OCI-LY7 (cell line): ENCODE measurements around the gene NOX4. TPM values are rescaled to one million over a fixed set of nuclear protein-coding genes. Genes with fewer than 3 reads are reported as not detected.
"Not testable (repeated sequence)": the region's sequence is repeated elsewhere in the genome, so short reads cannot be mapped to it uniquely, and the experiment has no call there.

Source experiments
- BruUV-seq: library from RNA; stranded (reverse); fragments of 400-500 nt; replicated peaks from 2 replicates; lab custom pipeline; 2021; lab: Mats Ljungman, UMichigan
- CTCF ChIA-PET: fragments of 300-600 bp; sonication (Branson Sonifier 250); formaldehyde crosslinking; loops from one replicate; lab custom pipeline; 2022; ENCODE audit warnings: antibody characterized with exemption; ENCODE audit not compliant: unreplicated experiment; lab: Charles Lee
- POLR2A ChIA-PET: fragments of 300-600 bp; sonication (Branson Sonifier 250); formaldehyde crosslinking; loops from one replicate; lab custom pipeline; 2022; ENCODE audit warnings: antibody characterized with exemption; lab: Charles Lee
- DNase-seq: peaks from one replicate; pipeline ENCODE4 v3.0.0-alpha.2; 2015; ENCODE audit warnings: low spot score
- H2AFZ ChIP-seq: fragments of 200-600 bp; sonication (generic), shearing (Covaris generic); 2 replicates; pipeline ENCODE4 v1.6.1; 2014; ENCODE audit warnings: mild to moderate bottlenecking, antibody characterized with exemption, low read length, moderate library complexity
- H3K27ac ChIP-seq: fragments of 200-600 bp; sonication (generic); 2 replicates; pipeline ENCODE4 v1.5.1; 2014; ENCODE audit warnings: mixed run types, low read depth, mild to moderate bottlenecking, moderate library complexity, low read length, inconsistent platforms; ENCODE audit not compliant: poor library complexity, severe bottlenecking
- H3K36me3 ChIP-seq: fragments of 200-600 bp; sonication (generic); 2 replicates; pipeline ENCODE4 v1.6.1; 2014; ENCODE audit warnings: mild to moderate bottlenecking, antibody characterized with exemption, low read length, moderate library complexity, mixed read lengths; ENCODE audit not compliant: insufficient read depth
- H3K4me1 ChIP-seq: fragments of 200-600 bp; sonication (generic); 2 replicates; pipeline ENCODE4 v1.5.1; 2014; ENCODE audit warnings: mild to moderate bottlenecking, low read length; ENCODE audit not compliant: insufficient read depth, poor library complexity, severe bottlenecking
- H3K4me2 ChIP-seq: fragments of 200-600 bp; sonication (generic); 2 replicates; pipeline ENCODE4 v1.6.1; 2014; ENCODE audit warnings: mild to moderate bottlenecking, low read length
- H3K4me3 ChIP-seq: fragments of 200-600 bp; sonication (generic); 2 replicates; pipeline ENCODE4 v1.5.1; 2014; ENCODE audit warnings: mild to moderate bottlenecking, low read depth, low read length; ENCODE audit not compliant: poor library complexity, severe bottlenecking
- H3K79me2 ChIP-seq: fragments of 200-600 bp; sonication (generic); 2 replicates; pipeline ENCODE4 v1.6.1; 2016; ENCODE audit warnings: low read depth, mild to moderate bottlenecking, low read length, moderate library complexity, mixed read lengths; ENCODE audit not compliant: insufficient read depth
- H3K9me2 ChIP-seq: fragments of 200-600 bp; sonication (generic); 2 replicates; pipeline ENCODE4 v1.6.1; 2016; ENCODE audit warnings: mild to moderate bottlenecking, low read length, mixed read lengths; ENCODE audit not compliant: insufficient read depth
- H3K9me3 ChIP-seq: fragments of 200-600 bp; sonication (generic); 2 replicates; pipeline ENCODE4 v1.6.1; 2014; ENCODE audit warnings: mild to moderate bottlenecking, mixed run types, low read length, mixed read lengths
- H4K20me1 ChIP-seq: fragments of 200-600 bp; sonication (generic); 2 replicates; pipeline ENCODE4 v1.6.1; 2014; ENCODE audit warnings: mild to moderate bottlenecking, antibody characterized with exemption, low read length, moderate library complexity, mixed read lengths; ENCODE audit not compliant: insufficient read depth
- CTCF ChIP-seq: fragments of 200-600 bp; sonication (generic); conservative IDR thresholded peaks from 2 replicates; pipeline ENCODE4 v1.5.1; 2014; ENCODE audit warnings: mild to moderate bottlenecking, antibody characterized with exemption, low read length, moderate library complexity, mixed read lengths
- EZH2phosphoT487 ChIP-seq: fragments of 200-600 bp; sonication (generic); IDR thresholded peaks from 2 replicates; pipeline ENCODE4 v1.6.1; 2018; ENCODE audit warnings: low read depth, borderline replicate concordance, mild to moderate bottlenecking, mixed run types, antibody characterized with exemption, low read length, moderate library complexity, mixed read lengths
- intact Hi-C: fragments of 100-400 bp; cut with micrococcal nuclease; formaldehyde crosslinking; loops from one replicate; pipeline ENCODE4 v1.10.0; 2022; ENCODE audit not compliant: unreplicated experiment
- total RNA-seq, 2 experiments: library from RNA; depleted of rRNA in 1 of 2; stranded (reverse); fragments of >200 nt in 1 of 2; shearing (Covaris generic) in 1 of 2; gene quantifications; 2 replicates each; pipeline ENCODE4 v1.2.3, GENCODE V29; 2014 to 2022

Gene NOX4
- total RNA-seq, 2 experiments from 2014 or later = not detected

DNA sequence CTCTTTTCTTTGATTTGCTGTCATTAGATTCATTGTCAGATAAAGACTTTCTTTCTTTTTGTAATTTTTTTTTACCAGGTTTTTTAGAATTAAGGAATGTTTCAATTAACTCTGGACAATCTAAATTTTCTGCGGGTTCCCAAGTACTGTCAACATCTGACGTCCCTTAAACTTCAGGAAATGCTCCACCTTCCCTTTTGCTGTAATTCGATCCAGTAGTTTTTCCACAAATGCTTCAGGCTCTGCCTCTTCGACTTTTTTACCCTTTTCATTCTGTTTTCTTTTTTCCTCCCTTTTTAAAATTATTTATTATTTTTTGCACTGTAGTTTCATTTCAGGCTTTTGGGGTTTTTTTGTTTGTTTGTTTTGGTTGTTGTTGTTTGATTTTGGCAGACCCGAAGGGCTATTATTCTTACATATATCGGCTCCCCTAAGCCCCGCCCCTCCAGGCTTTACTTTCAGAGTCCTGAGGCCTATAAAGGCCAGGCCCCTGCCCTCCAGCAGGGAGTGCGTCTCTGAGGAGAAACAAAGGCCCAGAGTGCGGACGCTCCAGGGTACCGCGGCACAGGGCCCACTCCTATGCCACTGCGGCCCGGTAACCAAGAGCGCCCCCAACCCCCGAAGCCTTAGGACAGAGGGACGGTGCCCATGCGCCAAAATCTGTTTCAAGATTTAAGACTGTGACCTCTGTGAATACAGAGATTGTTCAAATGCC is 197.1 kb downstream of the NOX4 start:
- H4K20me1 ChIP-seq = no peaks in the 10 kb centered on the region
- H3K36me3 ChIP-seq = no peaks in the 10 kb centered on the region
- ChIA-PET POLR2A (no interaction called here), CTCF (no interaction called here)
- H3K27ac ChIP-seq = no peak overlapping the region
- intact Hi-C loops = no loop called here
- H3K9me2 ChIP-seq = no peaks in the 10 kb centered on the region
- no peak overlapping the region for H3K4me3 ChIP-seq
- no peaks in the 10 kb centered on the region for H3K4me1 ChIP-seq
- H2AFZ ChIP-seq = no peak overlapping the region
- H3K79me2 ChIP-seq = no peaks in the 10 kb centered on the region
- TF ChIP-seq CTCF (no peak), EZH2phosphoT487 (no peak)
- H3K9me3 ChIP-seq = no peaks in the 10 kb centered on the region
- H3K4me2 ChIP-seq = no peak overlapping the region
- no peak for DNase-seq
- BruUV-seq = no TSS peak

DNA sequence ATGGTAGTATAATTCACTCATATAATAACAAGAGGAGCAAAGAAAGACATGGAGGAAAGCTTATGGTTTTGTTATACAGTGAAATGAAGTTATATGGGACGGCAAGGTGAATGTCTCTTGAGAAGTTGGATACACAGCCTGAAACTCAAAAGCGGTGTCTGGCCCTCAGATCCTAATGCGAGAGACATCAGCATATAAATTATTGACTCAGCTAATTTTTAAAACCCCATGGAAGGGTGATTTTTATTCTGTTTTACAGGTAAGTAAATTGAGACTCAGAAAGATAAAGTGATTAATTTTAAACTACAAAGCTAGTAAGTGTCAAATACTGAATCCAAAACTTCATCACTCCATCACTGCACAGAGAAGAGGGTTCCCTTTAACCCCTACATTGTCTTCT is 203.2 kb downstream of the NOX4 start:
- H3K9me3 ChIP-seq, H3K36me3 ChIP-seq, H3K4me2 ChIP-seq, CTCF ChIA-PET, POLR2A ChIA-PET, H3K9me2 ChIP-seq, H3K79me2 ChIP-seq, H3K27ac ChIP-seq, H4K20me1 ChIP-seq, H2AFZ ChIP-seq, DNase-seq, H3K4me1 ChIP-seq, BruUV-seq, H3K4me3 ChIP-seq, intact Hi-C loops: not testable (repeated sequence)

DNA sequence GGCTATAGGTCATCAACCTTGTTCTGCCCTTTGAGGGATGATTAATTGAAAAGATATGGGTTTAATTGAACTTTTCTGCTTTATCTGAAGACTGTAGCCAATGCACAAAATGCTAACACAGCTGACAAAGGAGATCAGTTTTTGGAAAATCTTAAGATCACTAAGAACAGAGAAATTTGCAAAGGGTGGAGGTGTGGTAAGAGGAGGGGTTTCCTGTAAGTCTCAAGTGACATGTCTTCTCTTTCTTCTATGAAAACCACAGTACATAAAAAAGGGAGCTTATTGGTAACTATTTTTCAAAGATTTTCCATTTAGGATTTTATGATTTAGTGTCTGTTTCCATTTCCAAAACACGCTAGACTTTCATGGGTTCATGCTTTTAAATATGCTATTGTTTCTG is 204.6 kb downstream of the NOX4 start:
- POLR2A ChIA-PET = interaction anchor here (0.6 kb wide), 1 partner anchor 407 kb away, joined by 3 read pairs; no protein-coding TSS in a partner anchor
- H3K9me2 ChIP-seq = not testable (repeated sequence)

GRCh38 chr11:89281032-89281677 is 210.0 kb downstream of the NOX4 start:
- H3K27ac ChIP-seq, CTCF ChIA-PET: not testable (repeated sequence)

More for the DNA sequence above, 204.6 kb downstream of the NOX4 start:
- intact Hi-C loops, H3K4me2 ChIP-seq, H2AFZ ChIP-seq, H3K9me3 ChIP-seq, DNase-seq, H3K4me1 ChIP-seq, H3K79me2 ChIP-seq, H3K27ac ChIP-seq, H3K4me3 ChIP-seq, H4K20me1 ChIP-seq, BruUV-seq, CTCF ChIA-PET, H3K36me3 ChIP-seq: not testable (repeated sequence)

More at GRCh38 chr11:89281032-89281677, 210.0 kb downstream of the NOX4 start:
- H2AFZ ChIP-seq, BruUV-seq, DNase-seq, H4K20me1 ChIP-seq, H3K9me3 ChIP-seq, H3K79me2 ChIP-seq, POLR2A ChIA-PET, H3K9me2 ChIP-seq, H3K36me3 ChIP-seq, H3K4me1 ChIP-seq, intact Hi-C loops, H3K4me3 ChIP-seq, H3K4me2 ChIP-seq: not testable (repeated sequence)
